HL-60 (cell line): Measurements from ENCODE around the gene DET1.

Experiments
- POLR2AphosphoS5 ChIP-seq: IDR thresholded peaks from 2 replicates; pipeline ENCODE4 v1.6.1; 2012; ENCODE audit warnings: low read depth
- TF ChIP-seq, protein P1 (sequence below): IDR thresholded peaks from one replicate; pipeline ENCODE4 v1.5.1; 2011; ENCODE audit warnings: low read length, control low read depth, inconsistent platforms; ENCODE audit not compliant: insufficient read depth
- TF ChIP-seq, protein P2 (sequence below): IDR thresholded peaks from 2 replicates; pipeline ENCODE4 v1.6.1; 2012; ENCODE audit warnings: low read depth; ENCODE audit not compliant: insufficient replicate concordance

DNA sequence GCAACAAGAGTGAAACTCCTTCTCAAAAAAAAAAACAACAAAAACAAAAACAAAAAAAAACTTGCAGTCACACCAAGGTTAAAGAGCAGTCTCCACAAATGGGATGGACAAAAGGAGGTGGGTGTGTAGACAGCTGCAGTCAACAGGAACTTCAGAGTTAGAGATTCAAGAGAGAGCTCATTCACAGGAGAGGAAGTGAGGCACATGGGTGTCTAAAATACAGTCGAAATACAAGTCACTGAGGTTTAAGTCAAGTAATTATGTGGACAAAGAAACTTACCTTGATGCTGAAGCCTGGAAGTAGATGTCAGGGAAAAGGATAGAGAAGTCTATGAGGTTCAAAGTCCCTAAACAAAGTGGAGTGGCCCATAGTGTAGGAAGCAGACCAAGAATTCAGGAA is 64.2 kb downstream of the DET1 start:
- TF ChIP-seq POLR2AphosphoS5 = no peak
- TF ChIP-seq, protein P1, sequence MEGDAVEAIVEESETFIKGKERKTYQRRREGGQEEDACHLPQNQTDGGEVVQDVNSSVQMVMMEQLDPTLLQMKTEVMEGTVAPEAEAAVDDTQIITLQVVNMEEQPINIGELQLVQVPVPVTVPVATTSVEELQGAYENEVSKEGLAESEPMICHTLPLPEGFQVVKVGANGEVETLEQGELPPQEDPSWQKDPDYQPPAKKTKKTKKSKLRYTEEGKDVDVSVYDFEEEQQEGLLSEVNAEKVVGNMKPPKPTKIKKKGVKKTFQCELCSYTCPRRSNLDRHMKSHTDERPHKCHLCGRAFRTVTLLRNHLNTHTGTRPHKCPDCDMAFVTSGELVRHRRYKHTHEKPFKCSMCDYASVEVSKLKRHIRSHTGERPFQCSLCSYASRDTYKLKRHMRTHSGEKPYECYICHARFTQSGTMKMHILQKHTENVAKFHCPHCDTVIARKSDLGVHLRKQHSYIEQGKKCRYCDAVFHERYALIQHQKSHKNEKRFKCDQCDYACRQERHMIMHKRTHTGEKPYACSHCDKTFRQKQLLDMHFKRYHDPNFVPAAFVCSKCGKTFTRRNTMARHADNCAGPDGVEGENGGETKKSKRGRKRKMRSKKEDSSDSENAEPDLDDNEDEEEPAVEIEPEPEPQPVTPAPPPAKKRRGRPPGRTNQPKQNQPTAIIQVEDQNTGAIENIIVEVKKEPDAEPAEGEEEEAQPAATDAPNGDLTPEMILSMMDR = no peak
- TF ChIP-seq, protein P2, sequence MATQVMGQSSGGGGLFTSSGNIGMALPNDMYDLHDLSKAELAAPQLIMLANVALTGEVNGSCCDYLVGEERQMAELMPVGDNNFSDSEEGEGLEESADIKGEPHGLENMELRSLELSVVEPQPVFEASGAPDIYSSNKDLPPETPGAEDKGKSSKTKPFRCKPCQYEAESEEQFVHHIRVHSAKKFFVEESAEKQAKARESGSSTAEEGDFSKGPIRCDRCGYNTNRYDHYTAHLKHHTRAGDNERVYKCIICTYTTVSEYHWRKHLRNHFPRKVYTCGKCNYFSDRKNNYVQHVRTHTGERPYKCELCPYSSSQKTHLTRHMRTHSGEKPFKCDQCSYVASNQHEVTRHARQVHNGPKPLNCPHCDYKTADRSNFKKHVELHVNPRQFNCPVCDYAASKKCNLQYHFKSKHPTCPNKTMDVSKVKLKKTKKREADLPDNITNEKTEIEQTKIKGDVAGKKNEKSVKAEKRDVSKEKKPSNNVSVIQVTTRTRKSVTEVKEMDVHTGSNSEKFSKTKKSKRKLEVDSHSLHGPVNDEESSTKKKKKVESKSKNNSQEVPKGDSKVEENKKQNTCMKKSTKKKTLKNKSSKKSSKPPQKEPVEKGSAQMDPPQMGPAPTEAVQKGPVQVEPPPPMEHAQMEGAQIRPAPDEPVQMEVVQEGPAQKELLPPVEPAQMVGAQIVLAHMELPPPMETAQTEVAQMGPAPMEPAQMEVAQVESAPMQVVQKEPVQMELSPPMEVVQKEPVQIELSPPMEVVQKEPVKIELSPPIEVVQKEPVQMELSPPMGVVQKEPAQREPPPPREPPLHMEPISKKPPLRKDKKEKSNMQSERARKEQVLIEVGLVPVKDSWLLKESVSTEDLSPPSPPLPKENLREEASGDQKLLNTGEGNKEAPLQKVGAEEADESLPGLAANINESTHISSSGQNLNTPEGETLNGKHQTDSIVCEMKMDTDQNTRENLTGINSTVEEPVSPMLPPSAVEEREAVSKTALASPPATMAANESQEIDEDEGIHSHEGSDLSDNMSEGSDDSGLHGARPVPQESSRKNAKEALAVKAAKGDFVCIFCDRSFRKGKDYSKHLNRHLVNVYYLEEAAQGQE = no peak
